Tibial artery (tissue), 4 donors: Measurements from ENCODE around the gene LRRC63.

ENCODE experiments used
- DNase-seq, 2 donors: peaks; one replicate each; pipeline ENCODE4 v3.0.0-alpha.2; 2019
- H3K27ac ChIP-seq, 2 donors: fragments of 200-600 bp; sonication (generic) in 1 of 2; 1 replicate in 1 of 2; 2 replicates in 1 of 2; pipeline ENCODE4 v1.5.1; 2018 to 2019; ENCODE audit warnings: mild to moderate bottlenecking in 1 of 2
- H3K27me3 ChIP-seq, 2 donors: fragments of 200-600 bp; sonication (generic) in 1 of 2; one replicate each; pipeline versions ENCODE4 v1.5.1 to v1.6.0; 2016 to 2019
- H3K36me3 ChIP-seq, 3 donors: fragments of 200-600 bp; sonication (generic) in 2 of 3; one replicate each; pipeline ENCODE4 v1.5.1; 2016 to 2019; ENCODE audit warnings: mild to moderate bottlenecking in 2 of 3
- H3K4me1 ChIP-seq, 4 donors: fragments of 200-600 bp; sonication (generic) in 2 of 4; 1 replicate in 3 of 4; 2 replicates in 1 of 4; pipeline ENCODE4 v1.5.1; 2016 to 2019
- H3K4me3 ChIP-seq, 2 donors: fragments of 200-600 bp; sonication (generic) in 1 of 2; 1 replicate in 1 of 2; 2 replicates in 1 of 2; pipeline ENCODE4 v1.5.1; 2018 to 2019; ENCODE audit warnings: mild to moderate bottlenecking in 2 of 2
- H3K9me3 ChIP-seq, 3 donors: fragments of 200-600 bp; sonication (generic) in 1 of 3; one replicate each; pipeline ENCODE4 v1.5.1; 2016 to 2019
- intact Hi-C: fragments of 100-400 bp; cut with DNase I; formaldehyde crosslinking; loops from one replicate; pipeline ENCODE4 v1.15.0; 2023; ENCODE audit warnings: low total_unique reads
- TF ChIP-seq, protein P1 (sequence below), 2 experiments: fragments of 200-600 bp in 1 of 2; fragments of 450-650 bp in 1 of 2; IDR thresholded peaks; one replicate each; pipeline ENCODE4 v1.5.1; 2017 to 2019; ENCODE audit warnings: antibody characterized with exemption in 2 of 2, mild to moderate bottlenecking in 1 of 2, moderate library complexity in 1 of 2

The LRRC63 gene

DNA sequence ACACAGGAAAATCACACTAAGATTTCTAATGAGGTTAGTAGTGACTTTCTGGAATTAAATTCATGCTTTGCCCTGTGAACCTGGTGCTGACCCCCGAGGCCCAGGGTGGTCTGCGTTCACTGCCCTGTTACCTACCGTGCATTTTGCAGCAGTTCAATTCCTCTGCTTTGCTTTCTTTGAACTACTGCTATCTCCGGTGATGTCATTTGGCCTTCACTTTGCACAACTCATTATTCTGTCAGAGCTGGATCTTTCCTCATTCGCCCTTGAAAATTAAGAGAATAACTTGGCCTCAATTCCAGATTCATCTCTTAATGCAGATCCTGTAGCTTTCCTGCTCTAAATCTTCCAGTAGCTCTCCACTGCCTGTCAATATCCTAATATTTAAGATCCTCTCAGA is 8.8 kb upstream of the LRRC63 start:
- H3K36me3 ChIP-seq, result no peaks in the 10 kb centered on the region
- intact Hi-C loops, result no loop called here
- TF ChIP-seq, protein P1, sequence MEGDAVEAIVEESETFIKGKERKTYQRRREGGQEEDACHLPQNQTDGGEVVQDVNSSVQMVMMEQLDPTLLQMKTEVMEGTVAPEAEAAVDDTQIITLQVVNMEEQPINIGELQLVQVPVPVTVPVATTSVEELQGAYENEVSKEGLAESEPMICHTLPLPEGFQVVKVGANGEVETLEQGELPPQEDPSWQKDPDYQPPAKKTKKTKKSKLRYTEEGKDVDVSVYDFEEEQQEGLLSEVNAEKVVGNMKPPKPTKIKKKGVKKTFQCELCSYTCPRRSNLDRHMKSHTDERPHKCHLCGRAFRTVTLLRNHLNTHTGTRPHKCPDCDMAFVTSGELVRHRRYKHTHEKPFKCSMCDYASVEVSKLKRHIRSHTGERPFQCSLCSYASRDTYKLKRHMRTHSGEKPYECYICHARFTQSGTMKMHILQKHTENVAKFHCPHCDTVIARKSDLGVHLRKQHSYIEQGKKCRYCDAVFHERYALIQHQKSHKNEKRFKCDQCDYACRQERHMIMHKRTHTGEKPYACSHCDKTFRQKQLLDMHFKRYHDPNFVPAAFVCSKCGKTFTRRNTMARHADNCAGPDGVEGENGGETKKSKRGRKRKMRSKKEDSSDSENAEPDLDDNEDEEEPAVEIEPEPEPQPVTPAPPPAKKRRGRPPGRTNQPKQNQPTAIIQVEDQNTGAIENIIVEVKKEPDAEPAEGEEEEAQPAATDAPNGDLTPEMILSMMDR (IDR thresholded peaks at IDR 0.05), result no peak
- H3K4me3 ChIP-seq, result no peak overlapping the region
- H3K9me3 ChIP-seq, result no peaks in the 10 kb centered on the region
- H3K4me1 ChIP-seq, result no peaks in the 10 kb centered on the region
- H3K27me3 ChIP-seq, result peaks cover 0 to 2% of the 10 kb centered on the region in 2 donors
- no peak overlapping the region for H3K27ac ChIP-seq
- no peak for DNase-seq

DNA sequence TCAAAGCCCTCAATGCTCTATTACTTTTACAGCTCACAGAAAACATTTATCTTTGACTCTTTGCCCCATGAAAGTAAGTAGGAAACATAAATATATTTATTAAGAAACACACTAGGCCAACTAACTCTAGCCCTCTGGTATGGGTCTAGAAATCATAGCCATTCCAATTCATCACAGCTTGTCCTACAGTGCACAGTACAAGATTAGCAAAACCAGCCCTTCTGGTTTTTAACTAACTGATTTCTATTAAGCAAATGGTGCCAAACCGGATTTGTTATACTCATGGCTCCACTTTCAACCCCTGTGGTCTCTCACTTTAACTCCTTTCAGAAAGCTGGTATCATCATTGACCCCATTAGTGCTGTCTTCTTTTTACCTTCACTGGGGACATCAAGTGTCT is 5.6 kb upstream of the LRRC63 start:
- Histone ChIP-seq H3K27me3 (peaks cover 0 to 5% of the 10 kb centered on the region in 2 donors), H3K36me3 (no peaks in the 10 kb centered on the region), H3K4me1 (peaks cover 0 to 6% (median 2%) of the 10 kb centered on the region in 4 donors), H3K9me3 (no peaks in the 10 kb centered on the region), H3K4me3 (no peak overlapping the region), H3K27ac (no peak overlapping the region)
- intact Hi-C loops, result no loop called here
- TF ChIP-seq, protein P1 (IDR thresholded peaks at IDR 0.05), result no peak
- DNase-seq, result no peak

DNA sequence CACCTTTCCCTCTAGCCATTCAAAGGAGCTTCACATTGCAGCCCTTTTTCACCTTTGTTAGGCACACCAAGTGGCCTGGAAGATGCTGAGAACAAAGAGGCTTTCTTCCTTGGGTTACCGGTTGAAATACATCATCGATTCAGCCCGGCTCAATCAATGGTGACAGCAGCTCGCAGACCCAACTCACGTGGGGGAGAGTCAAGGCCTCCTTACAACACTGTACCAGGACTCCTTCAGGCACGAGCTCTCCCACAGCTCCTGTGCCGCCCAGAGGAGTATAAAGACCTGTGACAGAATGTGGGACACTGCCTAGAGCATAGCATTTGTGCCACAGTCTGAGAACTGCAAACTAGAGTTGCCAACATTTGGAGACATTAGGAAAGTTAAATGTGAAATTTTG is 3.9 kb upstream of the LRRC63 start:
- intact Hi-C loops, result no loop called here
- no peaks in the 10 kb centered on the region for H3K36me3 ChIP-seq
- H3K27me3 ChIP-seq, result peaks cover 0 to 5% of the 10 kb centered on the region in 2 donors
- H3K9me3 ChIP-seq, result no peaks in the 10 kb centered on the region
- TF ChIP-seq, protein P1 (IDR thresholded peaks at IDR 0.05), result no peak
- DNase-seq, result no peak
- H3K4me1 ChIP-seq, result peaks cover 0 to 17% (median 3%) of the 10 kb centered on the region in 4 donors
- no peak overlapping the region for H3K4me3 ChIP-seq
- no peak overlapping the region for H3K27ac ChIP-seq

DNA sequence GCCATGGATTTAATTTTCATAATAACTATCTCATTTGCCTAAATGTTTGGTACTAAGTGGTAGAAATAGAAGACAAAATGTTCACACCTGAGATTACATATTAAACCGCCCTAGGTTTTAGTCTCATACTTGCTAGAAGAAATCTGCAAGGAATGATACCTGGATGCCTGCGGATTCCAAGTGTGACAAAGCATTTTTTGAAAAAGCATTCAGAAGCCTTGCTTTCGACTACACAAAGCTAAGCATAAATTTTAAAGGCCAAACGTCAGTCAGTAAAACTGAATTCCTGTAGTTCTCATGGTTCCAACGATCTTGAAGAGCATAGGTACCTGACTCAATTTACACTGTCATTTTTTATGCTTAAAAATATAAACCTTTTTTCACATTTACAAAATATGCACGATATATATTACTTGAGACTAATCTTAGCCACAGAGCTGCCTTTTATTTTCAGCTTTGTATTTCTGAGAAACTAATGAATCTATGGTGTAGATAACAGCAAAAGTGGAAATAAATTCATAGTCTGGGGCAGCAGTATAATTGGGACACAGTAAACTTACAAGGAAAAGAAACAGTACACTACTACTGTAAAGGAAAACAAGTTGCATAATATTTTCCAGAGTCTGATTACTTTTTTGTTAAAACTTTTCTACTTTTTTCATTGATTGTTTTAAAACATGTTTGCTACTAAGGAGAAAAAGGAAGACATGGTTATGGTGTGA is 1.2 kb upstream of the LRRC63 start:
- no peak overlapping the region for H3K27ac ChIP-seq
- intact Hi-C loops, result no loop called here
- TF ChIP-seq, protein P1 (IDR thresholded peaks at IDR 0.05), result no peak

DNA sequence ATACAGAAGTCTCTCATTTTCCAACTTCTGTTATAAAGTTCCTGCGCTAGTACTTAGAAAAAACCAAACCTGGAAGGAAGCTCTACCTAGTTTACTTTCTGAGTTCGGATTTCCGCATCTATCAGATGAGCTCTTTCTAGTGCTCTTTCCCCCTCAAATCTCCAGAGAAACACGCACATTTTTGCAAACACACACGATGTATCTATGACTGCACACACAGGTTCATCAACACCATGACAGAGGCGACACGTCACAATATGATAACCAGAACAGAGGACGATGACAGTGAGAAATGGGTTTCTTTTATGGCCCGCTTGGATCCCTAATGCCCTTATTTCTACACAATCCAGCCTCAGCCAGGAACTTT is 629 bp upstream of the LRRC63 start:
- H3K27ac ChIP-seq, result no peak overlapping the region
- H3K4me1 ChIP-seq, result peaks cover 0 to 17% (median 3%) of the 10 kb centered on the region in 4 donors
- DNase-seq, result no peak
- TF ChIP-seq, protein P1 (IDR thresholded peaks at IDR 0.05), result no peak
- no peaks in the 10 kb centered on the region for H3K36me3 ChIP-seq
- H3K4me3 ChIP-seq, result peak overlapping the region; percentile 50 to 54
- intact Hi-C loops, result no loop called here
- H3K9me3 ChIP-seq, result no peaks in the 10 kb centered on the region
- H3K27me3 ChIP-seq, result peaks cover 0 to 5% of the 10 kb centered on the region in 2 donors

More for the DNA sequence above, 1.2 kb upstream of the LRRC63 start:
- H3K27me3 ChIP-seq, result peaks cover 0 to 5% of the 10 kb centered on the region in 2 donors
- H3K36me3 ChIP-seq, result no peaks in the 10 kb centered on the region
- no peak for DNase-seq
- no peaks in the 10 kb centered on the region for H3K9me3 ChIP-seq
- H3K4me3 ChIP-seq, result no peak overlapping the region
- peaks cover 0 to 17% (median 3%) of the 10 kb centered on the region in 4 donors for H3K4me1 ChIP-seq
